TTC549 (cell line): Measurements from ENCODE around the gene POP7.

ENCODE experiments used
- FAIRE-seq: peaks from 2 replicates; lab custom pipeline; 2012; peaks lifted over from hg19 to GRCh38; lab: Jason Lieb, UNC

Gene POP7

GRCh38 chr7:100679129-100679926, 26.6 kb upstream of the POP7 start:
- no peak for FAIRE-seq

DNA sequence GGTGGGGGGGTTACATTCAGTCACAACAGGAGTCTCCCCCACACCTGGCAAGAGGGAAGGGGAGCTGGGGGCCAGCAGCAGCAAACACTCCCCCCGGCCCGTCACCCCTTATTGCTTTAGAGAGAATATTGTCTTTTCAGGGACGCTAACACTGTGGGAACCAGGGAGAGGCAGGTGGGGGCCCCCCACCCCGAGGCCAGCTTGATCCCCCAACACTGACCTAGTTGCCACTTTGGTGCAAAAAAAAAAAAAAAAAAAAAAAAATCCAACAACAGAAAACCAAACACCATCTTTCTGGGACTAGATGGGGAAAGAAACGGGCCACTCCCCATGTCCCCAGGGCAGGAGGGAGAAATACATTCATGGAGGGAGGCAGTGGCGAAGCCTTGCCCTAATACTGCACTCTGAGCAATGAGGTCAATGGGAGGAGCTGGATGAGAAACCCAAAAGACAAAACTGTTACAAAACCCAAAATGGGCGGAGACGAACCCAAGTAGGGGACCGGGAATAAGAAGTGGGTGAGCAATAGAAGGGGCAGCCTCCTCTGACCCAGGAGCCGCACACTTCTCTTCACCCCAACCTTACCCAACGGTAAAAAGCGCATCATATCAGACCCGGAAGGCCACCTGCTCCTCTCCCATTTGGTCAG, 25.9 kb upstream of the POP7 start:
- no peak for FAIRE-seq

- no peak for FAIRE-seq
These were observed 25.2 kb upstream of the POP7 start for GRCh38 chr7:100680576-100681271.

- FAIRE-seq = no peak
These were observed 24.3 kb upstream of the POP7 start for GRCh38 chr7:100681491-100682227.

- no peak for FAIRE-seq
These were observed 23.6 kb upstream of the POP7 start for GRCh38 chr7:100682228-100682741.

GRCh38 chr7:100682991-100683658, 22.8 kb upstream of the POP7 start:
- FAIRE-seq = no peak

GRCh38 chr7:100683659-100684533, 22.0 kb upstream of the POP7 start:
- no peak for FAIRE-seq

GRCh38 chr7:100684534-100685042, 21.3 kb upstream of the POP7 start:
- FAIRE-seq = no peak

- no peak for FAIRE-seq
These were observed 20.8 kb upstream of the POP7 start for GRCh38 chr7:100685049-100685605.

- no peak for FAIRE-seq
These were observed 20.2 kb upstream of the POP7 start for GRCh38 chr7:100685631-100686145.

GRCh38 chr7:100686201-100686821, 19.6 kb upstream of the POP7 start:
- no peak for FAIRE-seq

DNA sequence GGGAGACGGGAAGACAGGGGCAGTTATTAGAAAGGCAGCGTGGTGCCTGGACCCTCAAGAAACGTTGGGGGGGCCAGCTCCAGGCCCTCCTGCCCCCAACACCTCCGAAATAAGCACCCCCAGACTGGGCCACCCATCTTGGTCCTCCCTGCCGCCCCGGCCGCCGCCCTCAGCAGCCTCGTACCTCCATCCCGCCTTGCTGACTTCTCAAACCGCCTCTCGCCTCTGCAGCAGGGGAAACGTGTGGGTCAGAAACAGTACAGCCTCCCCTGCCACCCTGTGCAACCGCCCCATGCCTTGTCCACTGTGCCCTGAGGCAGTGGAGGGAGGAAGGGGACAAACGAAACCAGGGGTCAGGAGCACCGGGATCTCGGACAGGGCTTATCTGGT, 19.1 kb upstream of the POP7 start:
- FAIRE-seq = no peak

GRCh38 chr7:100687261-100687660, 18.7 kb upstream of the POP7 start:
- FAIRE-seq = no peak

DNA sequence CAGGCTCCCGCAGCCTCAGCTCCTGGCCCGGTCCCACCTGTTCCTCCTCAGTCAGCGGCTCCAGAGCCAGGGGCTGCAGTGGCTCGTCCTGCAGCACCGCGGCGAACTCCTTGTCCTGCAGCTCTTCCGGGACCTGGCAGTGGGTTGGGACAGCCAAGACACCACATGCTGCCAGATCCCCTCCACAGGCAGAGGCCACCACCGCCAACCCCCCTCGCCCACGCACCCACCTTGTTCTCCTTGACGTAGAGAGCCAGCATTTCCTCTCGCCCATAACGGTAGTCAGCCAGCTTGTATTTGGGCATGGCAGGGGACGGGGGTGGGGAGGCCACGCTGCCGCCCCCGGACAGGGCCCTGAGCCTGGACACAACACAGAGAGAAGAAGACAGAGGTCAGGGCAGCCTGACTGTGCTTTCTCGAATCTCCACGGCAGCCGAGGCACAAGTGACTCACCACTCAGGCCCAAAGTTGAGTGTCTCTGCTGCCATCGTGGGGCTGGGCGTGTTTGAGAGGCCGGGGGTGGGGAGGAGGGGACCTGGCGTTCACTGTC, 18.1 kb upstream of the POP7 start:
- no peak for FAIRE-seq

DNA sequence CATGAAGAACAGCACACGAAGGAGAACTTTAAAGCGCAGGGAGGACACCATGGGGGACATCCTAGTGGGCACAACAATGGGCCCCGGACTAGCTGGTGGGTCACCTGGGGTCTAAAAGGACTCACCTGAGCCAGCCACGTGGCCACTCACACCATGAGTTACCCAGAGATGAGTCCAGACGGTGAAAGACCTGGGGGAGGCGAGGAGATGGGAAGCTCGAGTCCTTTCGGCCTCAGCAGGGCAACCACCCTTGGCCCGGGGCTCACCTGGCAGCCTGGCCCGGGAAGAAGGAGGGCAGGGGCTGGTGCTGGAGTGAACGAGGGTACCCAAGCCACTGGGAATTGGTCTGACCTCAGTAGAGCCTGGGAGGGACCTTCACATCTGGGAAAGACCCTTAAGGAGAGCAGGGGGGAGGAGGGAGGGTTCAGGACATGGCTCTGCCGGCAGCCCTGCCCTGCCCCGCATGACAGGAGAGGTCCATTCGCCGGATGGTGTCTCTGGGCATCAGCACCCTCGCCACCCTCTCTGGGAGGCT, 17.5 kb upstream of the POP7 start:
- no peak for FAIRE-seq

GRCh38 chr7:100689230-100690135, 16.4 kb upstream of the POP7 start:
- no peak for FAIRE-seq

DNA sequence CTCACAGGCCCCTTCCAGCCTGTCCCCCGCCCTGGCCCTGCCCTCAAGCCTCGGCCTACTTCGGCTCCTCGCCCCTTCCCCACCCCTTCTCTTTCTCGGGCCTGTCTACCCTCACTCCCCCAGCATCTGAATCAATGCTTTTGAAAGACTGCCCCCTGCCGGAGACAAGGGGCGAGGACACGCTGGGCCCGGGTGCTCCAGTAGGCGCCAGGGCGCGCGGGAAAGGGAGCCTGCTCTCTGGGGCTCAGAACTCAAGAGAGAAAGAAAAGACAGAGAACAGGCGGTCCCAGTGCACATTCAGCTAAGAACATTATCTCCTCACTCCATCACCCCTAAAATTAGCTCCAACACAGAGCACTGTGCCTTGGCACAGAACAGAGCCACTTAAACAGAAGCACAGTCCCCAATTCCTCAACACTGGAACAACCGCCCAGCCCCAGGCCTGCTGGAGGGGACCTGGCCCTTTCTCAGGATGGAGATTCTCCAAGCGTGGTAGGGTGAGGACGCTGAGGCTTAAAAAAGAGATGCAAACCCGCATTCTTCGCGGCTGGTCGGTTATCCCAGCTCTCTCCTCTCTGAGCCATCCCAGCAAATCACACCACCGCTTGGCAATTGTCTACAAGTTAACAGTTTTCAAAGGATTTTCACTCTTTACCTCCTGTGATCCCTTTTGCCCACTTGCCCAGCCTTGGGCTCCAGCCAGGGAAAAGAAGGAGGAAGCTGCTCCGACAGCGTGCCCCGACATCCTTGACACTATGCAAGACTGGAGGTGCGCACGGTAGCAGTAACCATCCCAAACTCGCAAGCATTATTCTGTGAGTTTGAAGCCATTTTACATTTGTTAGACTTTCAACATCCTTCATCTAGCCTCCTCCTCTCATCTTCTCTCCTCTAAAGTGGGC, 14.0 kb upstream of the POP7 start:
- peak; percentile 36 for FAIRE-seq
